ENCODE measurements around the gene ZNRF3. TPM values are rescaled to one million over a fixed set of nuclear protein-coding genes. Genes with fewer than 3 reads are reported as not detected.

Gene ZNRF3
- total RNA-seq, 2 donors from 2014 or later = 5.9 to 12.2 TPM

- Histone ChIP-seq H3K27ac (no peak overlapping the region), H3K9ac (ENCODE audit: low read depth in 2 of 2, low read length in 2 of 2) (no peak overlapping the region), H3K9me3 (no peaks in the 10 kb centered on the region), H3K36me3 (no peaks in the 10 kb centered on the region), H3K27me3 (no peaks in the 10 kb centered on the region), H3K4me1 (peaks cover 5% of the 10 kb centered on the region), H3K4me3 (no peak overlapping the region)
- TF ChIP-seq CTCF (IDR thresholded peaks at IDR 0.05) = no peak
- intact Hi-C loops (cut with DNase I) = no loop called here
- no peak for DNase-seq
Measured at GRCh38 chr22:28915969-28916368, 32.6 kb downstream of the ZNRF3 start.

- no peaks in the 10 kb centered on the region for H3K36me3 ChIP-seq
- H3K27me3 ChIP-seq = no peaks in the 10 kb centered on the region
- no peak overlapping the region for H3K4me3 ChIP-seq
- peak overlapping the region; percentile 12 to 38 for H3K9ac ChIP-seq (ENCODE audit: low read depth in 2 of 2, low read length in 2 of 2)
- intact Hi-C loops (cut with DNase I) = no loop called here
- DNase-seq = peak; percentile 61
- peak overlapping the region; percentile 39 for H3K27ac ChIP-seq
- no peaks in the 10 kb centered on the region for H3K9me3 ChIP-seq
- TF ChIP-seq CTCF (IDR thresholded peaks at IDR 0.05) = no peak
- peaks cover 8% of the 10 kb centered on the region for H3K4me1 ChIP-seq
Measured at GRCh38 chr22:28917747-28918549, 34.6 kb downstream of the ZNRF3 start.

GRCh38 chr22:28918550-28919271 is 35.3 kb downstream of the ZNRF3 start:
- Histone ChIP-seq H3K4me3 (no peak overlapping the region), H3K27ac (no peak overlapping the region), H3K9me3 (no peaks in the 10 kb centered on the region), H3K36me3 (no peaks in the 10 kb centered on the region), H3K4me1 (peaks cover 9% of the 10 kb centered on the region), H3K27me3 (no peaks in the 10 kb centered on the region), H3K9ac (ENCODE audit: low read depth in 2 of 2, low read length in 2 of 2) (peak overlapping the region; percentile 12 to 38)
- no peak for TF ChIP-seq CTCF (IDR thresholded peaks at IDR 0.05)
- intact Hi-C loops (cut with DNase I) = no loop called here
- DNase-seq = no peak

GRCh38 chr22:28920757-28921584 is 37.6 kb downstream of the ZNRF3 start:
- H3K9me3 ChIP-seq = no peaks in the 10 kb centered on the region
- no peak for DNase-seq
- no peaks in the 10 kb centered on the region for H3K36me3 ChIP-seq
- intact Hi-C loops (cut with DNase I) = no loop called here
- no peak overlapping the region for H3K4me3 ChIP-seq
- H3K9ac ChIP-seq (ENCODE audit: low read depth in 2 of 2, low read length in 2 of 2) = no peak overlapping the region
- no peak for TF ChIP-seq CTCF (IDR thresholded peaks at IDR 0.05)
- H3K27me3 ChIP-seq = no peaks in the 10 kb centered on the region
- H3K4me1 ChIP-seq = peaks cover 9% of the 10 kb centered on the region
- no peak overlapping the region for H3K27ac ChIP-seq

- Histone ChIP-seq H3K4me1 (peaks cover 9% of the 10 kb centered on the region), H3K36me3 (no peaks in the 10 kb centered on the region), H3K4me3 (no peak overlapping the region), H3K9ac (ENCODE audit: low read depth in 2 of 2, low read length in 2 of 2) (no peak overlapping the region), H3K27ac (no peak overlapping the region), H3K27me3 (no peaks in the 10 kb centered on the region), H3K9me3 (no peaks in the 10 kb centered on the region)
- TF ChIP-seq CTCF (IDR thresholded peaks at IDR 0.05) = no peak
- DNase-seq = no peak
- intact Hi-C loops (cut with DNase I) = no loop called here
Measured at GRCh38 chr22:28921585-28921879, 38.2 kb downstream of the ZNRF3 start.
